Ramos (cell line): Measurements from ENCODE around the gene FA2H.

Experiments
- in situ Hi-C: fragments of 300-500 bp; cut with MboI; formaldehyde crosslinking; loops from one replicate; pipeline ENCODE4 v1.14.3; 2022; ENCODE audit warnings: low sequenced_read_pairs; ENCODE audit not compliant: unreplicated experiment

FA2H gene

DNA sequence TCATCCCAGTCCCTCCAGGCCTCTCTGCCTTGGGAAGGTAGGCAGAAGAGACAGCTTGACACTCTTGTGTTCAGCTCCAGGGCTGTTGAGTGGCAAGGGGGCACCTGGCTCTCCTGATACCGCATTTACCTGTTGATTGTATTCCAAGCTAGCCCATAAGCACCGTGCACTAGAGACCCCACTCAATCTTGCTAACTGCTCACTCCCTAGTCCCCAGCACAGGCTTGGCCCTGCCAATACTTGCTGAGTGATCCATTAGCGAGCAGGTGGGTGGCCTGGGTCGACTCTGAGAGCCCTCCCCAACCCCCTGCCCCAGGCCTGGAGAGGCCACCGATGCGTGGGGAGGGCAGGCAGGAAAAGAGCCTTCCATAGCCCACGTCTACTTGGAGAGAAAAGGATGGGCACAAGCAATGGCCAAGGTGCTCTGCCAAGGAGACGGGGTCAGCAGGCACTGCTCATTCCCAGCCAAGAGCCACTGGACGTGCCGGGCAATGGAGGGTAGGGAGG lies 29.5 kb downstream of the FA2H start:
- in situ Hi-C loops = no loop called here

DNA sequence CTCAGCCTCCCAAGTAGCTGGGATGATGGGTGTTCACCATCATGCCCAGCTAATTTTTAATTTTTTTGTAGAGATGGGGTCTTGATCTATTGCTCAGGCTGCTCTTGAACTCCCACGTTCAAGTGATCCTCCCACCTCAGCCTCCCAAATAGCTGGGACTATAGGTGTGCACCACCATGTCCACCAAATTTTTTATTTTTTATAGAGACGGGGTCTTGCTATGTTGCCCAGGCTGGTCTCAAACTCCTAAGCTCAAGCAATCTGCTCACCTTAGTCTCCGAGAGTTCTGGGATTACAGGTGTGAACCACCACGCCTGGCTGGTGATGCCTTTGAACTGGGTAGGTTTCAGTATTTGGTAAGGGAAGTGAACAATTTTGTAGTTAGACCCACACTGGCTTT lies 30.1 kb downstream of the FA2H start:
- in situ Hi-C loops = no loop called here

DNA sequence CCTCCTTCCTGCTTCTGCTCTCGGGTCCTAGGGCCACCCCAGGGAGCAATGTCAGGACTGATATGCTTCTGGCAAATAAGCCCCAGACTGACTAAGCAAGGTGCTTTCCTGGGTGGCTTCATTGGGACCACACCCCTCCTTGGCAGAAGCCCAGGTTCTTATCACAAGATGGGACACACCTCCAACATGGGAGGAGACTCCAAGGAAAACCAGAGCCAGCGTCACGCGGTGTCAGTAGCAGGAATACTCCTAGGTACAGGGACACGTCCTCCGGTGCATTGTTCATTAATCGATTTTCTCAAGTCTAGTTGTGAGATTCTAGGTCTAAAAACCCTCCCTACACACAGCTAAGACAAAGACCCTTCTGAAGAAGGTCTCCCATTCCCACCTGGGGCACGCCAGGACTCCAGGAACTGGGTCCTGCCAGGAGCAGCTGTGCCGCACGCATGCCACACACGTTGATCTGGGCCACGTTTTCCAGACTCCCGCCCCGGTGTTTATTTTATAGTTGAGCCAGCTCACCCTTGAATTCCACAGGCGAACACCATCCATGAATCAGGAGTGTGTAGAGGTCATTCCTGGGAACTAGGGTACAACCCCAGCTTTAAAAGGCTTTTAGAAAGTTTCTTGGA lies 30.8 kb downstream of the FA2H start:
- in situ Hi-C loops = no loop called here

DNA sequence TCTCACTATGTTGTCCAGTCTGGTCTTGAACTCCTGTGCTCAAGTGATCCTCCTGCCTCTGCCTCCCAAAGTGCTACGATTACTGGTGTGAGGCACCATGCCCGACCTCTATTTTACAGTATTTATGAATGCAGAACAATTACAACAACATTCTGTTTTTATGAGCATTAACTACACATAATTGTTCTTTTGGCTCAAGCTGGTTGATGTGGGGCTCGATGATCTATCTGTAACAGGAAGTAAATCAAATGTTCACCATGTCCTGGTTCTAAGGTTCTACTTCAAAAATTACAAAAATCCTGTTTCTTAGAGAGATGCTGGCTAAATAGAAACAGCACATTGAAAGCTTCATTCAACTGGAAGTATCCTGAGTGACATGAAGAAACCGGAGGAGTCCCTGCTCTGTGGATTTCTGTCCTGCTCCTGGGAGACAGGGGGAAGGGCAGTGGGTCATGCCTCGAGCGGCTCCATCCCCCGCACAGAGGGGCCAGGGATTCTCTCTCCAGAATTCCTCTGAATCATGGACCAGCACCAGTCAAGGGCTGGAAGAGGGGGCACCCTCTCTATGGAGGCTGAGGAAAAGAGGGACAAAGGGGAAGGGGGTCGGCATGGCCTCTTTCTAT lies 31.5 kb downstream of the FA2H start:
- in situ Hi-C loops = no loop called here

DNA sequence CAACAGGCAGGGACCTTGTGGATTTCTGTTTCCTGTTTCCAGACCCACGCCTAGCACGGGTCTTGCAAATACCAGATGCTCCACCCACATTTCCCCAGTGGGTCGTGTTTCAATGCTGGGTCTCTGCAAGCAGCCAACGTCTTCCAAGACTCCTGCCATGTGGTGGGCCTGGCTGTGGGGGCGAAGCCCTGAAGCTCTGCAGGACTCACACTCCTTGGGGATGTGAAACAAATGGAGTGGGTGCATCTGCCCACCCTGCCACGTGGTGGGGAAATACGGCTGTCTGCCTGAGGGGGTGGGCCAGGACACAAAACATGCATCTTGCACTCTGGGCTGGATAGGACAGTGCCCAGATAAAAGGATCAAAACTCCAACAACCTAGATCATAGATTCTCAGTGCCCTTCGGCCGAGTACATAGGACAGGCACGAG lies 32.6 kb downstream of the FA2H start:
- in situ Hi-C loops = no loop called here

DNA sequence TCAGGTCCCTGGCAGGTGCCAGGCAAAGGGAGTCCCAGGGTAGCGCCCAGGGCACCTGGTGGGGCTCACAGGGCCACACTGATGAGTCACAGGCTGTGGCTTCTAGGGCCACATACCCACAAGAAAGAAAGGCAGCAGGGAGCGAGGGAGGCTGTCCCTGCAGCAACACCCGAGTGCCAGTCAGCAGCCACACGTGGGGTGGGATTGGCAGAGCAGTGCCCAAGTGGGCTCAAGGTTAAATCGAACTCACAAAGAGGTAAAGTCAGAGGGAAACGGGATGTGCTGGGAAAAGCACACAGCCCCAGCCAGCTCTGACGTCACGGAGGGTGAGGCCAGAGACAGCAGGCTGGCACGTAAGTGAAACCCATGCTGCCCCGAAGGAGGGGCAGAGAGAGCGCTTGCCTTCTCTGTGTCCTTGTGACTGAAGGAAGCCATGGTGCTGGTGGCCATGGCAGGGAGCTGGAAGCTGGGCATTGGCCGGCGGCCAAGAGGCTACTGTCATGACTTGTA lies 33.8 kb downstream of the FA2H start:
- in situ Hi-C loops = no loop called here

DNA sequence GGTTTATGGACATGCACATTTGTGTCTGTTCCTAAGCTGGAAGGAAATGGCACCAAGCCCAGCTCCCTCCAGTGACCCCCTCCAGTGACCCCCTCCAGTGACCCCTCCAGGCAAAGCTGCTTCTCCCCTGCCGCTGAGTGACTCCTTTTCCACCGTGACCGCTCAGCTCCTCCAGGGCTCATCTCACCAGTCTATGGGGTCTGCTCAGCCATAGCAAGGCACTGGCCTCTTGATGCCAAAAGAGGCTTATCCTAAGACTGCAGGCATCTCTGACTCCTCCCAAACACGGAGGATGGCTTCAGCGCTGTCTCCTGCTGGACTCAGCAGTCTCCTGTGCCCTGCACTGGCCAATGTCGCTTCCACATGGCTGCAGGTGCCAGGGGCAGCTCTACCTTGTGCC lies 35.3 kb downstream of the FA2H start:
- in situ Hi-C loops = no loop called here

DNA sequence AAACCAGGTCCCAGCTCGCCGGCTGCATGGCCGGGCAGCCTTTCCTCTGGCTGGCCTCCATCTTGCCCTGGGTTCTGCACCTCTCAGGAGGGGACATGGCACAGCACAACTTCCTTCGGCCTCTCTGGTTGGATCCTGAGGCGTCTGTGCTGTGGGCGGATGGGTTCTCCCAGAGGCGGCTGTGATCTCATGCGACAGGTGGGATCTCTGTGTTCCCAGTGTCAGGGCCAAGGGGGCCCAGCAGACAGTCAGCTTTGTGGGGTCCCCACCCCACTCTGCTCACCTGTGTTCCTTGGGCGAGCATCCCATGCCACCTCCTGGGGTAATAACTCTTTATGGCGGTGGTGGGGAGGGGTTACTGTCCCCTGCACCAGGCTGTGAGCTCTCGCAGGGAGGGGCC lies 35.8 kb downstream of the FA2H start:
- in situ Hi-C loops = no loop called here

DNA sequence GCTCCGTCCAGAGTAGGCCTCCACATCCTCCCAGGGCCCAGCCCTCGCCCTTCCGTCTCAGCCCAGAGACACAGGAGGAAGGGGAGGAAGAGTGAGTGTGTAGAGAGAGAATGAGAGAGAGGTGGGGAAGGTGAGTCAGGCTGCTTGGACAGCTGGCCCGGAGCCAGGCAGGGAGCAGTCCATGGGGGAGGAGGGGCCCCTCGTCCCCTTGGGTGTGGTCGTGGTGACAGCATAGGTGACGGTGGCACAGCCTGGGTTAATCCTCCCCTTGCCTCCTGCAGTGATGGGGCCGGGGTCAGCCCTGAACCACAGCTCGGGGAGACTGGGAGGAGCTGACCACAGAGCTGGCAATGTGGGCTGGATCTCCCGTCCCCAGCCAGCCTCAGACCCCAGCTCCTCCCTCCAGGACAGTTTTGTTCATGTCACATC lies 36.5 kb downstream of the FA2H start:
- in situ Hi-C loops = no loop called here

DNA sequence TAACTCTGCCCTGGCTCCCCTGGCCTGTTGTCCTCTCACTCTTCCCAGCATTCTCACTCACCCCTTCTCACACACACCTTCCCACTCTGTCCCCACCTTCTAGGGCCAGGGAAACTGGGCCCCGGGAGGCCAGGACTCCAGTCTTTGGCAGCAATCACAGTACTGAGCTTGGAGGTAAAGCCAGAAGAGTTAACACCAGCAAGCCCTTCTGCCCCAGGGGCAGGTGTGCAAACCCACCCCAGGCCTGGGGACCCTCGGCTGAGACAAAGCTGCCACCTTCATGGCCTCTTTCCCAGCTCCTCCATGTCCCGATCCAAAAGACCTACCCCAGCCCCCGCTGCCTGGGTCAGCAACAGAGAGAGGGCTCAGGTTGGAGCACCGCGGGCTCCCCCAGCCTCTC lies 37.1 kb downstream of the FA2H start:
- in situ Hi-C loops = no loop called here

DNA sequence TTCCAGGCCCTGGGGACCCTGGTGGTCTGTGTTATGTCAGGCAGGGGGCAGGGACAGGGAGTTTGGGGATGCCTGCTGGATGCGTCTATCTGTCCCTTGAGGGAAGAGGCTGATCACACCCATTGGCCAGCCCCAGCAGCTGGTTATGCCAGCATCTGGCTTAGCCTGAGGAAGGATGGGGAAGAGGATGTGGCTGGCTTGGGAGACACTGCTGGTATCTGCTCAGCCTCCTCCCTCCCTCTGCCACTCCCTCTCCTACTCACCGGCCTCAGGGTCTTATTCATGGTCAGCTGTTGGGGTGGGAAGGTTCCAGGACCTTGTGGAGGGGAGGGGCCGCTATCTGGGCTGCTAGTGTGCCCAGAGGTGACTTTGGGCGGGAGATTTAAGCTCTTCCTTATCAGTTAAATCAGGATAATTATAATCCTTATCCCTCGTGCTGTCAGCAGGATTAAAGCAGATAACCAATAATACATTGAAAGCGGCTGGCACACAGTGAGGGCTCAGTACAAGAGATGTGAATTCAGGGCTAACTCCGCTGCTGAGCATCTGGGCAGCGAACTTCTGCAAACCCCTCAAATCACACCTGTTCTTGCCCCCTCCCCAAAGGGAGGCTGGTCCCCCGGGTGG lies 38.0 kb downstream of the FA2H start:
- in situ Hi-C loops = no loop called here

DNA sequence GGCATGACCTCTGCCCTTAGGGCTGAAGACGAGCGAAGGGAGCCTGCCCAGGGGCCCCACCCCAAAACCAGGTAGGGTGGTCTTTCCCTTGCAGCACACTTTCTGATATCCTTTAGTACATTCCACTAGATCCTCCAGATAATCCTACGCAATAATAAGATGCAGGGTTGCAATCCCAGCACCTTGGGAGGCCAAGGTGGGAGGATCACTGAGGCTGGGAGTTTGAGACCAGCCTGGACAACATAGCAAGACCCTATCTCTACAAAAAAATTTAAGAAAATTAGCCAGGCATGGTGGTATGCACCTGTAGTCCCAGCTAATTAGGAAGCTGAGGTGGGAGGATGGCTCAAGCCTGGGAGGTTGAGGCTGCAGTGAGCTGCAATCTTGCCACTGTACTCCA lies 39.1 kb downstream of the FA2H start:
- in situ Hi-C loops = no loop called here

DNA sequence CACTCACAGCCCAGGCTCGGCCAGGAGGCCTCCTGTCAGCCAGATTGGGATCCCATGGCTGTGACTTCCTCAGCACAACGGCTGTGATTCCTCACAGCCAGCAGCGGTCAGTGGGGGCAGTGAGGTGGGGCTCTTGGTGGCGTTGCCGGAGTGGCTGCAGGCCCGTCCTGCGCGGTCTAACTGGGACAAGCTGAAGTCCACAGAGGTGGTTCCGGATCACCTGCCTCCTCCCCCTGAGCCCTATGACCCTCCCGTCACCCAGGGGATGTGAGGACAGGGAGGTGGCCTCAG lies 39.5 kb downstream of the FA2H start:
- in situ Hi-C loops = no loop called here

DNA sequence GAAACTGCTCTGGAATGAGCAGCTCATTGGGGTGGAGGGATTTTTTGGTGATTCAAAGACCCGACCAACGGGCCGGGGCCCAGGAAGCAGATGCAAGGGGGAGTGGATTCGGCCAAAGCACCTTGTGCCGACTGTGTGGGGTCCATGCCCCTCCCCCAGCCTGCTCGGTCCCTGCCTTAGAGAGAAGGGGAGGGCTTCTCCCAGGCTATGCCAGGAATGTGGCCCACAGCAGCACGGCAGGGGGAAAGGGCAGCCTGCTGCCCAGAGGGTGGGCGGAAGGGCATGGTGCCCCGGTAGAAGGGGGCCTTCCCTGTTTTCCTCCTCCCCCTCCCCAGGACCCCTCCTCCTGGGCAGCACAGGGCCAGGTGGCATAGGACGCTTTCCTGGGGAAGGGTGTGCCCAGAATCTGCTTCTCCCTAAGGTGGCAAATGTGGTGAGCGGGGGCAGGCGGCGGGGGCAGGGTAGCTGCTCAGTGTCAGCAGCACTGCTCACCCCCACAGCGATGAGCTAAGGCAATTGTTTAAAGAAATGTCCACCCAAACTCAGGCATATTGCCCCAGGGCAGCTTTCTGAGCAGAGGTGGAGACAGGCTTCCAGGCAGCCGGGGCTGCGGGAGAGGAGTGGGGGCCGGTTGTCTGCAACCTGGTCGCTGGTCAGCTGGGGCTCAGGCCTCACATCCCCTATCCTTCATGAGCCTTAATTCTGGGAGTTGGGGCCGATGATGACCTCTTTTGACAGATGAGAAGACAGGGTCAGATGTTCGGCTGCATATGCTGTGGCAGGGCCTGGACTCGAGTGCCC lies 40.1 kb downstream of the FA2H start:
- in situ Hi-C loops = no loop called here

DNA sequence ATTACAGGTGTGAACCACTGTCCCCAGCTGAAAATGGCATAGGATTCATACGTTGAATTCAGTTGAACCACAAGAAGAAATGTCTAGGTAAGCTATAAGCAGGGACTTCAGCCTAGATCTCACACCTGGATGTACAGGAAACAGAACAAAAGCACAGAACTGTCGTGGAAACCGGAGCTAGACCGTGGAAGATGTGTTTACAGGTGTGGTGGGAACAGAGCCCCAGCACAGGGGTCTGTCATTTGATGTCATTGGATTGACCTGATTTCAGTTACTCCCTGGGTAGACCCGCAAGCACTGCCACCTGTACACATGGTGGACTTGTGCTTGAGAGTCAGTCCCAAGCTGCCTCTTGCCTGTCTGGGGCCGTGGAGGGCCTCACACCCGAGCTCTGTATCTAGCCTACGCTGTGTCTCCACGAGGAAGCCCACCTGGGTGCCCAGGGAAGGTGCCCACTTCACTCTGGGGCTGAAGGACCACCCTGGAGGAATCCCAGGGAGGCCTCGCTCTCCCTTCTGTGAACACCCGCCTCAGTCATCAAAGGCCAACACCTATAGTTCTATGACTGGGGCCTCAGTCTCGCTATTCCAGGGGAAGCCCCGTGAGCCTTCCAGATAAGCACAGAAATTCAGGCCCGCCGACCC lies 41.8 kb downstream of the FA2H start:
- in situ Hi-C loops = no loop called here

DNA sequence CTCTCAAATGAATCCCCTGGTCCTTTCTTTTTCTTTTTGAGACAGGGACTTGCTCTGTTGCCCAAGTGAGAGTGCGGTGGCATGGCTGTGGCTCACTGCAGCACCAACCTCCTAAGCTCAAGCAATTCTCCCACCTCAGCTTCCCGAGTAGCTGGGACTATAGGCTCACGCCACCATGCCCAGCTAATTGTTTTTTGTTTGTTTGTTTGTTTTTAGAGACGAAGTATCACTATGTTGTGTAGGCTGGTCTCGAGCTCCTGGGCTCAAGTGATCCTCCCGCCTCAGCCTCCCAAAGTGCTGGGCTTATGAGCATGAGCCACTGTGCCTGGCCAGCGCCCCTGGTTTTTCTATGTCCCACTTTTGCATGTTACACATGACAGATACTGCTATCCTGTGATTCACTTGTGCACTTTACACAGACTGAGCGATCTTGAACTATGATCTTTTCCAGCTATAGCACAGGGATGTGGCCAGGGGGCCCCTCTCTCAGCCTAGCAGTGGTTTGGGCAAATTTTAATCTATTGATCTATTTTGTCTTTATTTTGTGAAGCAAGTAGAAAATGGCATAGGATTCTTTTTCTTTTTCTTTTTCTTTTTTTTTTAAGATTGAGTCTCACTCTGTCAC lies 42.7 kb downstream of the FA2H start:
- in situ Hi-C loops = no loop called here

DNA sequence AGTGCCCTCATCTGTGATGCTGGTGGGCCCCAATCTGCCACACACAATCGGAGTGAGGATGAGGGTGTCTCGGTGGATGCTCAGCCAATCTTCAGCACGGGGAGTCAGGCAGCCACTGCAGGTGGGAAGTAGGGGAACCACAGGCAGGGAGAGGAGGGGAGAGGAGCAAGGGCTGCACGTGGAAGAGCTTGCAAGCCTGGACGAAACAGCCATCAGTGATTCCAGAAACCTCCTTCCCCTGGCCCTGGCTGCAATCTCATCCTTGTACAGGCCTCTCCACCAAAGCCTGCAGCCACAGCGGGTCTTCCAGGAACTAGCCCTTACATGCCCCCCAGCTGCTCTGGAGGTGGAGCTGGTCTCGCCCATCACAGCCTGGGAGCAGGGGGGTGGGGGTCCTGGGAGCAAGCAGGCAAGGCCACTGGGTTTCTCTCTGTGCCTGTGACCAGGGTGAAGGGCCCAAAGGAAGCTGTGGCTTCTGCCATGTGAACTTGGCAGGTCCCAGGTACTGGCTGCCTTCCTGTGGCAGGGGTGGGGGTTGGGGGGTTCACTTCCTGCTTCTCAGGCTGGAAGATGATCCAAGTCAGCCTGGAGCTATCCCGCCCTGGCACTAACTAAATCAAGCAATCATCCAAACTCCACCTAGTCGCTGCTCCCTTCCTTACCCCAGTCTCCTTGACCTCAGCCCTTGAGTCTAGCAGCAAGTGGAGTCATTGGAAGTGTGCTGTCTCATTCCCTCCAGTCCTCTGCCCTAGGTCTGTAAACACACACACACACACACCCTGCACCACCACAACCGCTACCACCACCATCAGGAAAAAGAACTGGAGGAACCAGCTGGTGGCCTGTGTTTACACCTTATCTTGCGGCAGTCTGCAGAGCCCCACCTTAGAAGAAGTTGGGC lies 44.6 kb downstream of the FA2H start:
- in situ Hi-C loops = no loop called here

DNA sequence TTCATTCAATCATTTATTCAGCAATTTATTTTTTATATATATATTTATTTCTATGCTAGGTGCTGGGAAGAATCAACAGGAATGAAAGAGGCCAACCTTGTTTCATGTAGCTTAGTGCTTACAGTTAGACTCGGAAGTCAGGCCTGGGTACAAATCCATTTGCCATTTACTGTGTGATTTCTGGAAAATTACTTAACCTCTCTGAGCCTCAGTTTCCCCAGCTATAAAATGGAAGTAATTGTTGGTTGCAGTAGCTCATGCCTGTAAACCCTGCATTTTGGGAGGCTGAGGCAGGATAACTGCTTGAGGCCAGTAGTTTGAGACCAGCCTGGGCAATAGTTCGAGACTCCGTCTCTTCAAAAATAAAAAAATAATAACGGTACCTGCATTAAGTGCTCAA lies 46.7 kb downstream of the FA2H start:
- in situ Hi-C loops = no loop called here

DNA sequence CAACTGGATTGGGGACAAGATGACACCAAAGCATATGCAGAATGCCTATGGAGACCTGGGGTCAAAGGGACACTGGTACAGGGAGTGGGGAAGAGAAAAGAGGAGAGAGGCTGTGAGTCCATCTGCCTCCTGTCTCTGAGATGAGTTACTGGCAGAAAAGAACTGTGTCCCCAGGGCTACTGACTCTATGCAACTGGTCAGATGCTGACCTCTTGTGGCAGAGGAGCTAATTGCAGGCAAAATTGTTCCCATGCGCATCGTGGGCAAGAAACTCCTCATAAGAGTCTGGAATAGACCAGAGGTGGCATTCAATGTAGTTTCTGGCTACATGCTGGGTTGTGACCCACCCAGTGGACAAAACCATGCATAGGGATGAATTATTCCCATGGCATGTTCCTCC lies 47.9 kb downstream of the FA2H start:
- in situ Hi-C loops = no loop called here
